Left forelimb (tissue), 1 donor: ENCODE data around the gene PRKN.

Source experiments
- DNase-seq: peaks from one replicate; pipeline ENCODE4 v3.0.0-alpha.2; 2018; ENCODE audit warnings: low spot score

Gene PRKN

GRCh38 chr6:161954699-161955276 lies 772.8 kb downstream of the PRKN start:
- no peak for DNase-seq

- no peak for DNase-seq
Observed at GRCh38 chr6:161954077-161954476, 773.5 kb downstream of the PRKN start.

- DNase-seq, result no peak
Observed at GRCh38 chr6:161951126-161951525, 776.4 kb downstream of the PRKN start.

DNA sequence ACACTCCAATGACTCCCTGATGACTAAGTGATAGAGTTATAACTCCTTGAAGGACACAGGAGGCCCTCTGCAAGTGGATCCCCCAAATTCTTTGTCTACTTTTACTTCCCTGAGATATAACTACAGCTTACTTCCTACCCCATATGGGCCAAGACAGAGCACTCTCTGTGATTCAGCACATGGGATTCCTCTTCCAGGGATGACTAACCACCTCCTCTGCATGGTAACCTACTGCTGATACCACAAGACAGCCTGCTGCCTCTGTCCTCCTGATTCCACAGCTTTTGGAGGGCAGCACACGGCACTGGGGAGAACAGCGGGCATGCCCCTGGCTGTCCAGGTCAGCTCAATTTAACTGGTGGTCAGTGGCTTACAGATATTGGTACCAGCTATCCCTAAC lies 778.0 kb downstream of the PRKN start:
- no peak for DNase-seq

GRCh38 chr6:161948462-161948861 lies 779.1 kb downstream of the PRKN start:
- DNase-seq, result no peak

DNA sequence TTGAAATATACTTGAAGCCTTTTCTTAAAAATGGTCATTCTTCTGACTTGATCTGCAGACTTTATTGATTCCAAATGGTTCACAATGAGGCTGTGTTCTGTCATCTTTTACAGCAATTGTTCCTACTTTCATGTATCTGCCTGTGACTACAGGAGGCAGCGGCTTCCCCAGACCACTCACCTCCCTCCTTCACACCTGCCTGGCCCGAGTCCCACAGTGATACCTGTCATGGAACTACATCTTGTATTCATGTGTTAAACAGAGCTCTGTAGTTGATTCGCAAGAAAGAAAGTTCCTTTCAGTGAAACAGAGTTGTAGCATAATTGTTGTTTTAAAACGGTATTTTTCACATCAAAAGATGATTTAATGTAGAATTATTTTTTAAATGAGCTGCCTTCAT lies 780.2 kb downstream of the PRKN start:
- DNase-seq, result no peak

GRCh38 chr6:161946461-161946860 lies 781.1 kb downstream of the PRKN start:
- no peak for DNase-seq

- no peak for DNase-seq
Observed at GRCh38 chr6:161943561-161943960, 784.0 kb downstream of the PRKN start.

DNA sequence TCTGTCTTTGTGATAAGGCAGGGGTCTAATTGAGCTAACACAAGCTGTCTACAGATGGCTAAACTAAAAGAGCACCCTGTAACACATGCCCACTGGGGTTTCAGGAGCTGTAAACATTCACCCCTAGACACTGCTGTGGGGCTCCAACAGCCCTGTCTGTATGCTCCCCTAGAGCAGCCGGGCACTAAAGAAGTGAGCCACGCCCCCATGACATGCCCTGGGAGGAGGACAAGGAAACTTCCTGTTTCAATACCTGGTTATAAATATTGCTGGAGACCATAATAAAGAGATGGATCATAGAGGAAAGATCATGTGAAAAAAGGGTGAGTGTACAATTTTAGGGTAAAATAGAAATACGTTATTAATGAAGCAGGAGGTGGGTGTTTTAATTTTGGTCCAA lies 786.0 kb downstream of the PRKN start:
- DNase-seq, result no peak

GRCh38 chr6:161940519-161940918 lies 787.0 kb downstream of the PRKN start:
- no peak for DNase-seq

GRCh38 chr6:161926324-161926723 lies 801.2 kb downstream of the PRKN start:
- DNase-seq, result no peak

DNA sequence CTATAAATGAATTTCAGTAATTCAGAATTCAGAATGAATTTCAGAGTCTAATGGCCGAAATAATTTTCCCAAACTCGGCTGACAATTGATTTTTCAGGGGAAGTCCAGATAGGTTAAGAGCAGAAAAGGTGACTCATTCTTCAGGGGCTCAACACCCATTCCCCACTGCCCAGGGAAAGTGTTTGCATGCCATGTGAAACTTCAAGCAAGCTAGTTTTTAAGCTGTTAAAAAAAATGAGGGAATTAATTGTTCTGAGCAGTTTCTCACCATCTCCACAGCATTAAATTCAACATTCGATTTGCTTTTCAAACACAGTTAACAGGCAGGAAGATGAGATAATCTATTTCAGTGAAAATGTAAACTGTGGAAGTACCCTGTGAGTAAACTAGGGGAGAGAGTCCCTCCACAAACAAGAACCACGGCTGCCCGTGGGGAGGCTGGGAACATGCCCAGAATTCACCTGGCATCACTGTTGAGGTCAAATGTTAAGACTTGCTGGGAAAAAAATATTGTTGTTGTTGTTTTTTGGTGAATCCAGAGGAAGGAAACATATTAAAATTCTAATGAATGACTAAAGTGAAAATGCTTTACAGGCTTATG lies 803.0 kb downstream of the PRKN start:
- DNase-seq, result no peak

DNA sequence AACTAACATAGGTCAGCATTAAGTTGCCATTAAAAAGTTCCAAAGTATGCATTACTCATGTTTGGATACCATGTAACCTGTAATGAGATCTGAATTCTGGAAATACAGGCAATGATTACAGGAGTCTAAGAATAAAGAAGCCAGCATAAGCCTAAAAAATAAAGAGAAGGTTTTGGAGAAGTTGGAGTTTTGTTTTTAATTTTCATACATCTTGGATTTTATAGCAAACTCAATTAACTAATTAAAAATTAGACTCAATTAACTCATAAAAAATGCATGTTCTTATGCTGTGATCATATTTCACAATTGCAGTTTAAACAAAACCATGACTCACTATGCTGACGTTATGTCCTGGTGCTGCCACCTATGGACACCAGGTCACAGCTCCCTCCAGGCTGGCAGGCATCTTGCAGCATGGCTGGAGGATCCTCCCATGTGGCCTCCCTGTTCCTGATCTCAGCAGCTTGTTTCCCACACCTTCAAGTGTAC lies 804.9 kb downstream of the PRKN start:
- no peak for DNase-seq

DNA sequence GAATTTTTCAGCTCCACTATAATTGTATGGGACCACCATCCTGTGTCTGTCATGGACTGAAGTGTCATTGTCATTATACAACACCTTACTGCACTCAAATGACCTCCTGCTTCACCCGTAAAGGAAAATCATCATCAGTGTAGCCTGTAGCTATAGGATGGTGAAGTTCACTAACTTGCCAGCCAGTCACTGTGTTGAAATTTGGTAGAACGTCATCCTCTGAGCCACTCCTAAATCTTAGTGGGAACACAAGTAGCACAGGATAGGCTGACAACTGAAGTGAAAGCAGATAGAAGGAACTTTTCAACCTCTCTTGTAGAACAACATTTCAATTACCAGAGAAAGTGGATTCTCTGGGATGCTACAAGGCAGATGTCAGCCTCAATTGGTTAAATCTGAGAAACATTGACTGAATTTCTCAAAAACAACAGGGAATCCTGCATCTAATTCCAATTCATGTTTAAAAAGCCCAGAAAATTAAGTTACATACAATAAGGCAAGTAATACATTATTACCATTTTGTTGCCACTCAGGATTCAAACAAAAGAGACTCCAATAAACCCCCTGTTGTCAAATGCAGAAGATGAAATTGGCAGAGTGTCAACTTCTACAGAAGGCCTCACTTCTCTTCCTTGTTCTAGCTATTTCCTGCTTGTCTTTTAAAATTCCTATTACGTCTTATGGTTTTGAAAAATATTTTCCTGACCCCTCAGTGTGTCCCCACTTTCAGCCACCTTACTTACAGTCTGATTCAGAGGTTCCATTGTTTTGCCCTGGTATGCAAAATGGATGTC lies 805.8 kb downstream of the PRKN start:
- no peak for DNase-seq

- DNase-seq, result no peak
Observed at GRCh38 chr6:161919691-161920090, 807.9 kb downstream of the PRKN start.

- DNase-seq, result no peak
Observed at GRCh38 chr6:161918628-161919205, 808.8 kb downstream of the PRKN start.

DNA sequence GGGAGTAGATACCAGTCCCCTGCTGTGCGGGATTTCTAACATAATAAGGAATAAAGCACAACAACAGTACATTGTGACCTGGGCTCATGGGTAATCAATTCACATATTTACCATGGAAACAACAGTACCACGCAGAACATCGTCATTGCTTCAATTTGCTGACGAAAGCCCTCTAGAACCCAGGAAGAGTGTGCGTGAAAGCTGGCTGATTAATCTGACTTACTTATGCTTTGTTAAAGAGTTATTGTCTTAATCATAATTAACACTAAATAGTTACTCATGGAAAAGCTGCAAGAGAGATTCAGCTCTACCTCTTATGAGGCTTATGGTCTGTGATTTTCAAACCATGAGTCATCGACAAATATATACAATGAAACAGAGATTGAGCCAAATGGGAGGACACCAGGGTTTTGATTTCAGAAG lies 809.4 kb downstream of the PRKN start:
- no peak for DNase-seq

GRCh38 chr6:161917645-161918044 lies 809.9 kb downstream of the PRKN start:
- DNase-seq, result no peak

GRCh38 chr6:161915456-161915964 lies 812.1 kb downstream of the PRKN start:
- DNase-seq, result no peak

DNA sequence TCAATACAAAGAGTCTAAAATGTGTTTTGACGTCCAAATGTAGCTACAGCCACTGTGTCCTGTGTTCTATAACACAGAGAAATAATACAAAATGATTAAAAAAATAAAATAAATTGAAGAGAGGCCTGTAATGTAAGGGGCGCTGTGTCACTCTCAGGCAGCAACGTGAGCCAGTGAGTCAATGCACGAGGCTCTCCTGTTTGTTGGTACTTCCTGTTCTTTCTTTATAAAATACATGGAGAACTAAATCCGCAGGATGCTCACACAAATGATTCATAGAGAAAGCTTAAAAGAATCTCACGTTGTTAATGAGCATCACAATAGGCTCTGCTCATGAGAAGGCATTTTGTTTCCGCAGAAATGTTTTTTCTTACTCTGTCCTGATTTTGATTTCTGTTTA lies 818.7 kb downstream of the PRKN start:
- no peak for DNase-seq

DNA sequence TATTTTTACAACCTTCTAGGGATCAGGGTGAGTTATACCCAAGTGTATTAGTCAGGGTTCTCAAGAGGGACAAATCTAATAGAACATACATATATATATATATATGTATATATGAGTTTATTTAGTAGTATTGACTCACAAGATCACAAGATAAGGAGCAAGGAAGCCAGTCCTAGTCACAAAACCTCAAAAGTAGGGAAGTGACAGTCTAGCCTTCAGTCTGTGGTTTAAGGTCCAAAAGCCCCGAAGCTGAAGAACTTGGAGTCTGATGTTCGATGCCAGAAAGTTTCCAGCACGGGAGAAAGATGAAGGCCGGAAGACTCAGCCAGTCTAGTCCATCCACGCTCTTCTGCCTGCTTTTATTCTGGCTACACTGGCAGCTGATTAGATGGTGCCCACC lies 821.0 kb downstream of the PRKN start:
- DNase-seq, result no peak

- DNase-seq, result no peak
Observed at GRCh38 chr6:161903584-161904212, 823.9 kb downstream of the PRKN start.
